ENCODE data around the gene SH3TC2.

DNA sequence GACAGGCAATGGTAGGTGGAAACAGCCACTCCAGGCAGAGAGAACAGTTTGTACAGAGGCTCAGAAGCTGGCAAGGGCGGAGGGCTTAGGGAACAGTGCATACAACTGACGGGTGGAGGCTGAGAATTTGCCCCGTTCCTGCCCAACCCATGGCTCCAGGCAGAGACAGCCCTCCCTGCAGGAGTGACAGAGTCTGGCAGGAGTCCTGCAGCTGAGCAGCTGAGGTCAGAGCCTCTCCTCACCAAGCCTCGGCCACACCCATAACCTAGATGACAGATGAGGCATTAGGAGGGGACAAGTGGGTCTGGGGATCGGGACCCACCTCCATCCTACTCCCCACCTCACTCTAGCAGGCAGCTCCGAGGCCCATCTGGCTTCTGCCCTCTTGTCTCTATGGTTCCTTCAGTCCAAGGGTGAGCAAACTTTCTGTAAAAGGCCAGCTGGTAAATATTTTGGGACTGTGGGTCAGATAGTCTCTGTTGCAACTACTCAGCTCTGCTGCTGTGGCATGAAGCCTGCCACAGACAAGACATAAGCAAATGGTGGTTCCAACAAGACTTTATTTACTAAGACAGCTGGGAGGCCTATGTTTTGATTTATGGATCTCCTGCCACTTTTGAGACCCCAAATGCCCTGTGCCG, 83.7 kb downstream of the SH3TC2 start:
- no peak for TF ChIP-seq EZH2 (IDR thresholded peaks at IDR 0.05)
- TF ChIP-seq POLR2AphosphoS5 (IDR thresholded peaks at IDR 0.05; ENCODE audit: borderline replicate concordance, low read depth, low read length): no peak
